ENCODE results near the gene BHMT2. TPM values are rescaled to one million over a fixed set of nuclear protein-coding genes. Genes with fewer than 3 reads are reported as not detected.
A peak's percentile ranks its signal among the peaks of the same experiment; 100 is the strongest.

Gene BHMT2, protein sequence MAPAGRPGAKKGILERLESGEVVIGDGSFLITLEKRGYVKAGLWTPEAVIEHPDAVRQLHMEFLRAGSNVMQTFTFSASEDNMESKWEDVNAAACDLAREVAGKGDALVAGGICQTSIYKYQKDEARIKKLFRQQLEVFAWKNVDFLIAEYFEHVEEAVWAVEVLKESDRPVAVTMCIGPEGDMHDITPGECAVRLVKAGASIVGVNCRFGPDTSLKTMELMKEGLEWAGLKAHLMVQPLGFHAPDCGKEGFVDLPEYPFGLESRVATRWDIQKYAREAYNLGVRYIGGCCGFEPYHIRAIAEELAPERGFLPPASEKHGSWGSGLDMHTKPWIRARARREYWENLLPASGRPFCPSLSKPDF
- total RNA-seq = 10 to 100 TPM in 1 of 4 donors, 1 to 10 TPM in 3; 1.5 to 13.9 (median 5.1) TPM

- H3K4me3 ChIP-seq = peak within 1 kb of the TSS; percentile 33 to 67 (median 49)
- peaks cover 0 to 8% (median 0%) of the 10 kb centered on the region in 3 donors for H3K9me3 ChIP-seq
- H3K36me3 ChIP-seq = no peaks in the 10 kb centered on the region
- peak within 1 kb of the TSS; percentile 46 to 73 (median 70) for H3K27ac ChIP-seq
- peaks cover 0 to 9% (median 3%) of the 10 kb centered on the region in 3 donors for H3K4me1 ChIP-seq
- intact Hi-C loops (cut with DNase I) = no loop called here
- TF ChIP-seq, protein P1, sequence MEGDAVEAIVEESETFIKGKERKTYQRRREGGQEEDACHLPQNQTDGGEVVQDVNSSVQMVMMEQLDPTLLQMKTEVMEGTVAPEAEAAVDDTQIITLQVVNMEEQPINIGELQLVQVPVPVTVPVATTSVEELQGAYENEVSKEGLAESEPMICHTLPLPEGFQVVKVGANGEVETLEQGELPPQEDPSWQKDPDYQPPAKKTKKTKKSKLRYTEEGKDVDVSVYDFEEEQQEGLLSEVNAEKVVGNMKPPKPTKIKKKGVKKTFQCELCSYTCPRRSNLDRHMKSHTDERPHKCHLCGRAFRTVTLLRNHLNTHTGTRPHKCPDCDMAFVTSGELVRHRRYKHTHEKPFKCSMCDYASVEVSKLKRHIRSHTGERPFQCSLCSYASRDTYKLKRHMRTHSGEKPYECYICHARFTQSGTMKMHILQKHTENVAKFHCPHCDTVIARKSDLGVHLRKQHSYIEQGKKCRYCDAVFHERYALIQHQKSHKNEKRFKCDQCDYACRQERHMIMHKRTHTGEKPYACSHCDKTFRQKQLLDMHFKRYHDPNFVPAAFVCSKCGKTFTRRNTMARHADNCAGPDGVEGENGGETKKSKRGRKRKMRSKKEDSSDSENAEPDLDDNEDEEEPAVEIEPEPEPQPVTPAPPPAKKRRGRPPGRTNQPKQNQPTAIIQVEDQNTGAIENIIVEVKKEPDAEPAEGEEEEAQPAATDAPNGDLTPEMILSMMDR (IDR thresholded peaks at IDR 0.05) = no peak
- TF ChIP-seq POLR2A (IDR thresholded peaks at IDR 0.05) = no peak
- 44 to 77% methylated on average over 17 to 27 of the region's 79 CpGs for WGBS, 2 donors
- DNase-seq = no peak
- peaks cover 0 to 21% (median 0%) of the 10 kb centered on the region in 4 donors for H3K27me3 ChIP-seq
These were observed at the start of gene BHMT2, which contains the start of gene DMGDH for GRCh38 chr5:79069488-79070349. TSS of gene BHMT2 (plus strand) at chr5:79069767. CDS start at chr5:79069783, 16 bp downstream. TSS of gene DMGDH (minus strand) at chr5:79069674. CDS start at chr5:79069620, 54 bp downstream.

DNA sequence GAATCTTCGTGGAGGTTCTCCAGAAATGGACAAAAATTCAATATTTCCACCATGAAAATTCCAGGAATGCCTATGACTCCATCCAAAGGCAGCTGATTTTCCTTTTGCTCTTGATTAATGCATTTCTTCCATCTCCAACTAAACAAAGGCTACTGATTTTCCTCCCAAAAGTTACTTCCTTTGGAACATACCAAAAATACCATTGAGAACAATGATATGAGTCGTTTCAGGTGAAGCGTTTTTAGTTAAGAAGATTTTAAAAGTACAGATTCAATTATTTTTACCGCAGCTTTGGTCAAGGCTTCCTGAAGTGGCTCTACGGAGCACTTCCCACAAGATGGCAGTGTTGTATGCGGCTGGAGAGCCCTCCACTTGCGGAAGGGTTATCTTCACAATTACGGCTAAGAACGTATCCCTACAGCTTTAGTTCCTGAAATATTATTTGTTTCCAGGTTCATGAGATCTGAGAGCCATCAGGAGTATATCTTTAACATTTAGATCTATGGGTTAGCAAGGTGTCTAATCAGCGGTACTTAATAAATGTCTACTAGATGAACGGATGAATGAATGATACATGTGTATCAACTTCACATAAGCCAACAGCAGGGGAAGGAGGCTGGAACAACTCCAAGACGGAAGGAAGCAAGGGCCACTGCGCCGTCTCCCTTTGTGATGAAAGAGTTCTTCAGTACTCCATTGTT is 48.6 kb upstream of the BHMT2 start:
- intact Hi-C loops (cut with DNase I) = loop anchor here (5.0 to 10.0 kb wide), 2 partner anchors 111 to 444 kb away; no protein-coding TSS in a partner anchor
- DNase-seq = no peak
- H3K36me3 ChIP-seq = no peaks in the 10 kb centered on the region
- TF ChIP-seq POLR2A (IDR thresholded peaks at IDR 0.05) = no peak
- TF ChIP-seq, protein P1 (IDR thresholded peaks at IDR 0.05) = peak; percentile 60 to 74 (median 66)
- peak overlapping the region in 3 of 4 donors; percentile 2 to 47 (median 9) for H3K4me3 ChIP-seq
- H3K27ac ChIP-seq = no peak overlapping the region
- peaks cover 0 to 20% (median 10%) of the 10 kb centered on the region in 3 donors for H3K4me1 ChIP-seq
- peaks cover 0 to 5% (median 0%) of the 10 kb centered on the region in 4 donors for H3K27me3 ChIP-seq
- 7 to 12% methylated on average over 14 of the region's 14 CpGs for WGBS, 2 donors
- H3K9me3 ChIP-seq = no peaks in the 10 kb centered on the region

DNA sequence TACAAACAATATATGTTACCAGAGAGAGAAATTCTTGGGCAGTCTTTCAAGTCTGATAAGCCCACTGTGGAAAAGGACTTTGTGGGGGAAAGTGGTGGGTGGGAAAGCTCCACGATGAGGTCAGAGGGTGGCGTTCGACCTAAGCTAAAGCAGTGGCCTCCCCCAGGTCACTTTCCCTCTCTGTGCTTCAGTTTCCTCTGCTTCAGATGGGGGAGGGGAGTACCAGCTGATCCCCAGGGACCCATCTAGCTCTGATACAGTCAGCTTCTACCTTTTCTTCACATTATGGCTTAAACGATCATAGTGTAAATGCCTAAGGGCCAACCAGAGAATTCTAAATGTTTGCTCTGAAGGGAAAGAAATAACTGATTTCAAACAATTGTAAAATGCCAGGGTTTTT is 47.8 kb upstream of the BHMT2 start:
- Histone ChIP-seq H3K4me3 (no peak overlapping the region), H3K9me3 (no peaks in the 10 kb centered on the region), H3K4me1 (peaks cover 0 to 20% (median 10%) of the 10 kb centered on the region in 3 donors), H3K27ac (no peak overlapping the region), H3K27me3 (peaks cover 0 to 5% (median 0%) of the 10 kb centered on the region in 4 donors), H3K36me3 (no peaks in the 10 kb centered on the region)
- DNase-seq = no peak
- TF ChIP-seq, protein P1 (IDR thresholded peaks at IDR 0.05) = no peak
- TF ChIP-seq POLR2A (IDR thresholded peaks at IDR 0.05) = no peak
- intact Hi-C loops (cut with DNase I) = loop anchor here (5.0 to 10.0 kb wide), 2 partner anchors 111 to 443 kb away; no protein-coding TSS in a partner anchor
- 53 to 62% methylated on average over 4 of the region's 4 CpGs for WGBS, 2 donors

- WGBS, 2 donors = 78 to 79% methylated on average over 2 of the region's 2 CpGs
- TF ChIP-seq, protein P1 (IDR thresholded peaks at IDR 0.05) = no peak
- TF ChIP-seq POLR2A (IDR thresholded peaks at IDR 0.05) = no peak
These were observed 46.8 kb upstream of the BHMT2 start for GRCh38 chr5:79022771-79023170.

More at GRCh38 chr5:79022771-79023170, 46.8 kb upstream of the BHMT2 start:
- intact Hi-C loops (cut with DNase I) = loop anchor here (5.0 to 10.0 kb wide), 2 partner anchors 110 to 442 kb away; no protein-coding TSS in a partner anchor
- DNase-seq = no peak
- Histone ChIP-seq H3K27me3 (peaks cover 0 to 5% (median 0%) of the 10 kb centered on the region in 4 donors), H3K27ac (no peak overlapping the region), H3K4me1 (peaks cover 0 to 20% (median 10%) of the 10 kb centered on the region in 3 donors), H3K36me3 (no peaks in the 10 kb centered on the region), H3K9me3 (no peaks in the 10 kb centered on the region), H3K4me3 (no peak overlapping the region)

Data from esophagus squamous epithelium (tissue), 5 donors.